Esophagus squamous epithelium (tissue), 4 donors: ENCODE measurements around the gene TYK2.

Experiments
- POLR2A ChIP-seq, 4 donors: fragments of 450-650 bp; IDR thresholded peaks; one replicate each; pipeline ENCODE4 v1.6.1; 2017; ENCODE audit warnings: antibody characterized with exemption in 4 of 4, mild to moderate bottlenecking in 4 of 4, moderate library complexity in 3 of 4
- TF ChIP-seq, protein P1 (sequence below), 6 experiments: fragments of 450-650 bp in 4 of 6; fragments of 200-600 bp in 2 of 6; sonication (generic) in 2 of 6; IDR thresholded peaks; one replicate each; pipeline ENCODE4 v1.5.1; 2016 to 2019; ENCODE audit warnings: antibody characterized with exemption in 6 of 6, mild to moderate bottlenecking in 4 of 6, moderate library complexity in 4 of 6

DNA sequence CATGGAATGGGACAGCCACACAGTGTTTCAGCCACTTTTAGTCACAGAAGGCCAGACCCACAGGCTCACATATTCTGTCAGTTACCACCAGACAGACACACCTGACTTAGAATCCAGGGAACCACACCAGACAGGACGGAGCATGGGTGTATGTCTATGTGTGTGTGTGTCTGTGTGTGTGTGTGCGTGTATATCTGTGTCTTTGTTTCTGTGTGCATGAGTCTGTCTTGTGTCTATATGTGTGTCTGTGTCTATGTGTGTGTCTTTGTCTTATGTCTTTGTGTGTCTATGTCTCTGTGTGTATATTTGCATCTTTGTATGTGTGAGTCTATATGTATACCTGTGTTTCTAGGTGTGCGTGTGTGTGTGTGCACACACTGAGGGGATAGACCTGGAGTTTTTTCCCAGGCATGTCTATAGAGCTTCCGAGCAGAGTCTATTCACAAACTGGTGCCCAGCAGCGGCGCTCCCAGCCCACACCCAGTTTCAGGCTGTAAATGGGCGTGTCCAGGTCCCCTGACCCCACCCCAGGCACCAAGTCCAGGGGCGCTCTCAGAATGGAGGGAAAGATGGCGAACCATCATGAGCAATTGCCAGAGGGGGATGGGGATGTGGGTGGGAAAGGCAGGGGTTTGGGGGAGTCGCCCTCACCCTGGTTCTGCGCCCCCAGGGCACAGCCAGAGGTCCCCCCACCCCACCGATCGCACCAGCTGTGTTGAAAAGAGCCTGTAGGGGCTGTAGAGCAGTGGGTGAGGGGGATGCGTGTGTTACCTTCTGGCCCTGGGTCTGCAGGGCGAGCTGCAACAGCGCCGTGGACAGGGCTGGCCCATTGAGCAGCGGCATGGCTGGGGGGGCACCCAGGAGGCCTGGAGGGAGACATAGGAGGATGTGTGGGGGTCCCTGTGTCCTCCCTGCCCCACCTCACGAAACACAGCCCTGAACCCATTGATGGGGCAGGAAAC, 58.2 kb downstream of the TYK2 start:
- TF ChIP-seq, protein P1, sequence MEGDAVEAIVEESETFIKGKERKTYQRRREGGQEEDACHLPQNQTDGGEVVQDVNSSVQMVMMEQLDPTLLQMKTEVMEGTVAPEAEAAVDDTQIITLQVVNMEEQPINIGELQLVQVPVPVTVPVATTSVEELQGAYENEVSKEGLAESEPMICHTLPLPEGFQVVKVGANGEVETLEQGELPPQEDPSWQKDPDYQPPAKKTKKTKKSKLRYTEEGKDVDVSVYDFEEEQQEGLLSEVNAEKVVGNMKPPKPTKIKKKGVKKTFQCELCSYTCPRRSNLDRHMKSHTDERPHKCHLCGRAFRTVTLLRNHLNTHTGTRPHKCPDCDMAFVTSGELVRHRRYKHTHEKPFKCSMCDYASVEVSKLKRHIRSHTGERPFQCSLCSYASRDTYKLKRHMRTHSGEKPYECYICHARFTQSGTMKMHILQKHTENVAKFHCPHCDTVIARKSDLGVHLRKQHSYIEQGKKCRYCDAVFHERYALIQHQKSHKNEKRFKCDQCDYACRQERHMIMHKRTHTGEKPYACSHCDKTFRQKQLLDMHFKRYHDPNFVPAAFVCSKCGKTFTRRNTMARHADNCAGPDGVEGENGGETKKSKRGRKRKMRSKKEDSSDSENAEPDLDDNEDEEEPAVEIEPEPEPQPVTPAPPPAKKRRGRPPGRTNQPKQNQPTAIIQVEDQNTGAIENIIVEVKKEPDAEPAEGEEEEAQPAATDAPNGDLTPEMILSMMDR (IDR thresholded peaks at IDR 0.05): no peak
- TF ChIP-seq POLR2A (IDR thresholded peaks at IDR 0.05): no peak
